VCaP (cell line): Measurements from ENCODE around the gene THAP12.
"Not testable (repeated sequence)": the region's sequence is repeated elsewhere in the genome, so short reads cannot be mapped to it uniquely, and the experiment has no call there.

Experiments
- H3K27ac ChIP-seq: fragments of 450-650 bp; 2 replicates; pipeline ENCODE4 v1.5.1; 2017
- CTCF ChIP-seq: fragments of 450-650 bp; conservative IDR thresholded peaks from 2 replicates; pipeline ENCODE4 v1.5.1; 2017; ENCODE audit warnings: mild to moderate bottlenecking, moderate library complexity

Gene THAP12

GRCh38 chr11:76325185-76325584 is 55.7 kb downstream of the THAP12 start:
- TF ChIP-seq CTCF: no peak

DNA sequence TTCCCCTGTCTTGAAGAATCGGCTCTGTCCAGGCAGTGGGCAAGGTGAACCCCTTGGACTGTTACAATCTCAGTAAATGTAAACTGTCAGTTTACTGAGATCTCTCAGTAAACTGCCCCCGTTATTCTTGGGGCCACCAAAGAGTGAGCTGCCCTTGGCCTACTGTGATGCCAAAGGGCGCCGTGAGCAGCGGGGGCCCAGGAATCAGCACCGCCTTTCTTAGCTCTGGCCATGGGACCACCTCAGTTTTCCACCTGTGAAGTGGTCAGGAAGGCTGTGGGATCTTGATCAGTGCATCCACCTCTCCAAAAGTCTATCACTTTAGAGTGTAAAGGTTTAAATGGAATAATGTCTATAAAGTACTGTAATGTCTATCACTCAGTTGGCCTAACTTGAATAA is 57.1 kb downstream of the THAP12 start:
- no peak for TF ChIP-seq CTCF
- H3K27ac ChIP-seq: no peak overlapping the region

More at GRCh38 chr11:76325185-76325584, 55.7 kb downstream of the THAP12 start:
- H3K27ac ChIP-seq: no peak overlapping the region

DNA sequence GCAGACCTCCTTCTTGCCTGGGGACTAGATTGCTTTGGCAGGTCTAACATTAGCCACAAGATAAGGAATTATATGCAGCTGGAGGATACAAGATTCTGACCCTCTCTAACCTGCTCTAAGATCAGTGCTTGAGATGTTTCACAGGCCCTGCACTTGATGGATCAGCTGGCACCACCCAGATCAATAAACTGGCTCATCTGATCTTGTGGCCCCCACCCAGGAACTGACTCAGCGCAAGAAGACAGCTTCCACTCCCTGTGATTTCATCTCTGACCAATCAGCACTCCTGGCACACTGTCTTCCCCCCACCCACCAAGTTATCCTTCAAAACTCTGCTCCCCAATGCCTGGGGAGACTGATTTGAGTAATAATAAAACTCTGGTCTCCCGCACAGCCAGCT is 57.6 kb downstream of the THAP12 start:
- not testable (repeated sequence) for H3K27ac ChIP-seq

DNA sequence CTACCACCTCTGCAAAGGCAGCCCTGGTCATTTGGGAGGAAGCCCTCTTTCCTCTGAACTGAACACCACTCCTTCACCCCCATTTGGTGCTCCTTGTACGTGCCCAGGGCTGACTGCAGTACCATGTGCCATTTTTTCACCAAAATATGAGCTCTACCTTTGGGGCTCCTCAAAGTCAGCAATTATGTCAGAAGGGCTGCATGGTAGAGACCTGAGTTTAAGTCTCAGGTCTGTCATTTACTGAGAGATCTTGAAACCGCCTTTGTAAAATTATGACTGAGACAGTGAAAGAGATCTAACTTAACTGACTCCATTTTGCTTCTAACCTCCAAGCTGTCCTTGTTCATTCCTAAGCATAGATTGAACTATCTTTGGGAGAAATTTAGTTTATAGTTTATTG is 58.0 kb downstream of the THAP12 start:
- no peak for TF ChIP-seq CTCF
- H3K27ac ChIP-seq: no peak overlapping the region

DNA sequence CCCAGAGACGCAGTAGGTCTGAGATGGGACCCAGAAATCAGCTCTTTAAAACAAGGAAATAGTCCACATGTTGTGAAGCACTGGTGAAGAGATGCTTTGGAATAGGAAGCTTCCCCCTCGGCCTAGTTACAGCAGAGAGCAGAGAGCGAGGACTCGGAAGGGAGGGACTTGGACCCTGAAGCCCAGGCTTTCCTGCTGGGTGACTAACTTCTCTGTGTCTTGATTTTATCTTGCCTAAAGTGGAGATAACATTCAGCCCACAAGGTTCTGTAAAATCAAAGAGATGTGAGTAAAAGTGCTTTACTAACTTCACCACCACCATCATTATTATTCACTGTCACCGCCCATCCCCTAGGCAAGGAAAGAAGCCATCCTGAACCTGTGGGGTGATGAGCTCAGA is 58.4 kb downstream of the THAP12 start:
- no peak for TF ChIP-seq CTCF
- H3K27ac ChIP-seq: no peak overlapping the region

GRCh38 chr11:76321820-76322524 is 59.0 kb downstream of the THAP12 start:
- TF ChIP-seq CTCF: no peak
- no peak overlapping the region for H3K27ac ChIP-seq

GRCh38 chr11:76321340-76321739 is 59.6 kb downstream of the THAP12 start:
- H3K27ac ChIP-seq: no peak overlapping the region
- no peak for TF ChIP-seq CTCF

DNA sequence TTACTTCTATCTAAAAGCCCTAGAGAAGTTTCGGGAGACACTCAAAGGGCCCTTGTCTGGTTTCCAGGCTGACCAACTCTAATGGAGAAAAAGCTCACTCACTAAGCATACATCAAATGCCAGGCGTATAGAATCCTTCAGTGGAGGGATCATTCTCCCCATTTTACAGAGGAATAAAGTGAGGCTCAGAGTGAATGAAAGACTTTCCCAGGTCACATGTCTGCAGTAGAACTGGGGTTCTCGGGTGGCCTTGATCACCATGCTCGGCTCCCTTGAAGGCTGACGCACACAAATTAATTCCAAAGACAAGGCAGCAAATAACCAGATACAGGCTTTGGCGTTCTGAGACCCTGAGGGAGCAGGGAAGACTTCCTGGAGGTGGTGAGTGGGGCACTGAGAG is 60.0 kb downstream of the THAP12 start:
- no peak for TF ChIP-seq CTCF
- H3K27ac ChIP-seq: no peak overlapping the region

DNA sequence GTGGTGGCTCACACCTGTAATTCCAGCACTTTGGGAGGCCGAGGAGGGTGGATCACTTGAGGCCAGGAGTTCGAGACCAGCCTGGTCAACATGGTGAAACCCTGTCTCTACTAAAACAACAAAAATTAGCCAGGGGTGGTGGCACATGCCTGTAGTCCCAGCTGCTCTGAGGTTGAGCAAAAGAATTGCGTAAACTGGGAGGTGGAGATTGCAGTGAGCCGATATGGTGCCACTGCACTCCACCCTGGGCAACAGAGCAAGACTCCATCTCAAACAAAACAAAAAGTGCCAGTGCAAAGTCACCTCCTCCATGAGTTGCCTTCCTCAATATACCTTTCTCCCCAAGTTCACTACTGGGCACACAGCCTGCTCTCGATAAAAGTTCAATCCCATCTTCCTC is 61.1 kb downstream of the THAP12 start:
- not testable (repeated sequence) for H3K27ac ChIP-seq
